Peyer's patch (tissue), 4 donors: ENCODE results near the gene ZBED5.

ENCODE experiments used
- CTCF ChIP-seq, 6 experiments: fragments of 450-650 bp in 4 of 6; fragments of 200-600 bp in 2 of 6; sonication (generic) in 1 of 6; IDR thresholded peaks; one replicate each; pipeline ENCODE4 v1.5.1; 2017 to 2019; ENCODE audit warnings: antibody characterized with exemption in 6 of 6, mild to moderate bottlenecking in 3 of 6, moderate library complexity in 1 of 6
- POLR2A ChIP-seq, 2 donors: fragments of 450-650 bp; IDR thresholded peaks; one replicate each; pipeline ENCODE4 v1.5.1; 2017; ENCODE audit warnings: antibody characterized with exemption in 2 of 2, mild to moderate bottlenecking in 2 of 2, moderate library complexity in 2 of 2

- no peak for TF ChIP-seq CTCF (IDR thresholded peaks at IDR 0.05)
- TF ChIP-seq POLR2A (IDR thresholded peaks at IDR 0.05), result no peak
Measured at GRCh38 chr11:10838083-10838482, 19.8 kb downstream of the ZBED5 start.
